ENCODE data around the gene LIN28B.
"Not testable (repeated sequence)": the region's sequence is repeated elsewhere in the genome, so short reads cannot be mapped to it uniquely, and the experiment has no call there.

LIN28B gene

GRCh38 chr6:105001063-105001462, 44.2 kb downstream of the LIN28B start:
- no peak for ATAC-seq (ENCODE audit: low read depth)
- Histone ChIP-seq H3K4me3 (ENCODE audit: severe bottlenecking) (no peak overlapping the region), H3K27me3 (ENCODE audit: insufficient read depth, poor library complexity, severe bottlenecking) (no peaks in the 10 kb centered on the region), H3K9me3 (ENCODE audit: severe bottlenecking) (no peaks in the 10 kb centered on the region), H3K36me3 (ENCODE audit: low read depth) (no peaks in the 10 kb centered on the region), H3K27ac (ENCODE audit: poor library complexity, severe bottlenecking) (no peak overlapping the region), H3K4me1 (ENCODE audit: insufficient read depth, poor library complexity, severe bottlenecking) (no peaks in the 10 kb centered on the region)
- DNase-seq (ENCODE audit: low spot score) = no peak
- TF ChIP-seq, protein P1, sequence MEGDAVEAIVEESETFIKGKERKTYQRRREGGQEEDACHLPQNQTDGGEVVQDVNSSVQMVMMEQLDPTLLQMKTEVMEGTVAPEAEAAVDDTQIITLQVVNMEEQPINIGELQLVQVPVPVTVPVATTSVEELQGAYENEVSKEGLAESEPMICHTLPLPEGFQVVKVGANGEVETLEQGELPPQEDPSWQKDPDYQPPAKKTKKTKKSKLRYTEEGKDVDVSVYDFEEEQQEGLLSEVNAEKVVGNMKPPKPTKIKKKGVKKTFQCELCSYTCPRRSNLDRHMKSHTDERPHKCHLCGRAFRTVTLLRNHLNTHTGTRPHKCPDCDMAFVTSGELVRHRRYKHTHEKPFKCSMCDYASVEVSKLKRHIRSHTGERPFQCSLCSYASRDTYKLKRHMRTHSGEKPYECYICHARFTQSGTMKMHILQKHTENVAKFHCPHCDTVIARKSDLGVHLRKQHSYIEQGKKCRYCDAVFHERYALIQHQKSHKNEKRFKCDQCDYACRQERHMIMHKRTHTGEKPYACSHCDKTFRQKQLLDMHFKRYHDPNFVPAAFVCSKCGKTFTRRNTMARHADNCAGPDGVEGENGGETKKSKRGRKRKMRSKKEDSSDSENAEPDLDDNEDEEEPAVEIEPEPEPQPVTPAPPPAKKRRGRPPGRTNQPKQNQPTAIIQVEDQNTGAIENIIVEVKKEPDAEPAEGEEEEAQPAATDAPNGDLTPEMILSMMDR (IDR thresholded peaks at IDR 0.05; ENCODE audit: poor library complexity, severe bottlenecking) = no peak

- Histone ChIP-seq H3K4me1 (ENCODE audit: insufficient read depth, poor library complexity, severe bottlenecking) (no peaks in the 10 kb centered on the region), H3K9me3 (ENCODE audit: severe bottlenecking) (no peaks in the 10 kb centered on the region), H3K27ac (ENCODE audit: poor library complexity, severe bottlenecking) (no peak overlapping the region), H3K27me3 (ENCODE audit: insufficient read depth, poor library complexity, severe bottlenecking) (no peaks in the 10 kb centered on the region), H3K36me3 (ENCODE audit: low read depth) (no peaks in the 10 kb centered on the region), H3K4me3 (ENCODE audit: severe bottlenecking) (no peak overlapping the region)
- ATAC-seq (ENCODE audit: low read depth) = no peak
- TF ChIP-seq, protein P1 (IDR thresholded peaks at IDR 0.05; ENCODE audit: poor library complexity, severe bottlenecking) = no peak
- DNase-seq (ENCODE audit: low spot score) = no peak
Measured at GRCh38 chr6:105001906-105002305, 45.0 kb downstream of the LIN28B start.

- Histone ChIP-seq H3K9me3 (ENCODE audit: severe bottlenecking) (no peaks in the 10 kb centered on the region), H3K4me1 (ENCODE audit: insufficient read depth, poor library complexity, severe bottlenecking) (no peaks in the 10 kb centered on the region), H3K4me3 (ENCODE audit: severe bottlenecking) (no peak overlapping the region), H3K27ac (ENCODE audit: poor library complexity, severe bottlenecking) (no peak overlapping the region), H3K36me3 (ENCODE audit: low read depth) (no peaks in the 10 kb centered on the region), H3K27me3 (ENCODE audit: insufficient read depth, poor library complexity, severe bottlenecking) (no peaks in the 10 kb centered on the region)
- no peak for ATAC-seq (ENCODE audit: low read depth)
- DNase-seq (ENCODE audit: low spot score) = no peak
- TF ChIP-seq, protein P1 (IDR thresholded peaks at IDR 0.05; ENCODE audit: poor library complexity, severe bottlenecking) = no peak
Measured at GRCh38 chr6:105005451-105005850, 48.5 kb downstream of the LIN28B start.

DNA sequence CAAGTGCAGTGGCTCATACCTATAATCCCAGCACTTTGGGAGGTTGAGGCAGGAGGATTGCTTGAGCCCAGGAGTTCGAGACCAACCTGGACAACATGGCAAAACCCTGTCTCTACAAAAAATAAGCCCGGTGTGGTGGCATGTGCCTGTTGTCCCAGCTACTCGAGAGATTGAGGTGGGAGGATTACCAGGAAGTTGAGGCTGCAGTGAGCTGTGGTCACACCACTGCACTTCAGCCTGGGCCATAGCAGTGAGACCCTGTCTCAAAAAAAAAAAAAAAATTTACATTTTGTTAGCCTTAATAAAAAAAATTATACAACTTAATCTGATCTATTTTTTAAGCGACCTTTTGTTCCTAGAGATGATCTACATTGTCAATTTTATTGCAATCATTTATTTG, 56.6 kb downstream of the LIN28B start:
- not testable (repeated sequence) for H3K27me3 ChIP-seq (ENCODE audit: insufficient read depth, poor library complexity, severe bottlenecking); ATAC-seq (ENCODE audit: low read depth); H3K36me3 ChIP-seq (ENCODE audit: low read depth); H3K9me3 ChIP-seq (ENCODE audit: severe bottlenecking); H3K4me3 ChIP-seq (ENCODE audit: severe bottlenecking); DNase-seq (ENCODE audit: low spot score); H3K4me1 ChIP-seq (ENCODE audit: insufficient read depth, poor library complexity, severe bottlenecking); H3K27ac ChIP-seq (ENCODE audit: poor library complexity, severe bottlenecking)

DNA sequence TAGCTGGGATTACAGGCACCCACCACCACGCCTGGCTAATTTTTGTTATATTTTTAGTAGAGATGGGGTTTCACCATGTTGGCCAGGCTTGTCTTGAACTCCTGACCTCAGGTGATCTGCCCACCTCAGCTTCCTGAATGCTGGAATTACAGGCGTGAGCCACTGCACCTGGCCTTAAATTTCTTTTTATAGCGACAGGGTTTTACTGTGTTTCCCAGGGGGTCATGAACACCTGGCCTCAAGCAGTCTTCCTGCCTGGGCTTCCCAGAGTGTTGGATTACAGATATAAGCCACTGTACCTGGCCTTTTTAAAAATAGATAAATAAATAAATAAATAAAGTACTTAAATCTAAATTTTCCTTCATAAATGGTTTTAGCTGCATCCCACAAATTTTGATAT, 57.5 kb downstream of the LIN28B start:
- Histone ChIP-seq H3K27ac (ENCODE audit: poor library complexity, severe bottlenecking) (no peak overlapping the region), H3K9me3 (ENCODE audit: severe bottlenecking) (no peaks in the 10 kb centered on the region), H3K4me3 (ENCODE audit: severe bottlenecking) (no peak overlapping the region), H3K36me3 (ENCODE audit: low read depth) (no peaks in the 10 kb centered on the region), H3K4me1 (ENCODE audit: insufficient read depth, poor library complexity, severe bottlenecking) (no peaks in the 10 kb centered on the region), H3K27me3 (ENCODE audit: insufficient read depth, poor library complexity, severe bottlenecking) (no peaks in the 10 kb centered on the region)
- TF ChIP-seq, protein P1 (IDR thresholded peaks at IDR 0.05; ENCODE audit: poor library complexity, severe bottlenecking) = no peak
- no peak for DNase-seq (ENCODE audit: low spot score)
- ATAC-seq (ENCODE audit: low read depth) = no peak

All from RWPE2 (cell line).